ENCODE results near the gene CLASP2.

CLASP2 gene

GRCh38 chr3:33557279-33557678, 160.8 kb downstream of the CLASP2 start:
- no peak for TF ChIP-seq PPARA (CRISPR knock-in tag; IDR thresholded peaks at IDR 0.05; ENCODE audit: borderline replicate concordance)
- TF ChIP-seq ESRRG (CRISPR knock-in tag; IDR thresholded peaks at IDR 0.05): no peak
- TF ChIP-seq BACH2 (CRISPR knock-in tag; IDR thresholded peaks at IDR 0.05; ENCODE audit: borderline replicate concordance): no peak
- TF ChIP-seq POU6F1 (CRISPR knock-in tag; IDR thresholded peaks at IDR 0.05; ENCODE audit: borderline replicate concordance, low read depth): no peak
- no peak for TF ChIP-seq ISL1 (CRISPR knock-in tag; IDR thresholded peaks at IDR 0.05)
- TF ChIP-seq OSR1 (CRISPR knock-in tag; IDR thresholded peaks at IDR 0.05): no peak
- TF ChIP-seq PATZ1 (CRISPR knock-in tag; IDR thresholded peaks at IDR 0.05; ENCODE audit: borderline replicate concordance): no peak
- TF ChIP-seq SNAI2 (CRISPR knock-in tag; IDR thresholded peaks at IDR 0.05): no peak
- TF ChIP-seq ZFP30 (CRISPR knock-in tag; IDR thresholded peaks at IDR 0.05): no peak
- TF ChIP-seq CREB5 (CRISPR knock-in tag; IDR thresholded peaks at IDR 0.05; ENCODE audit: low read depth): no peak
- TF ChIP-seq ZNF565 (CRISPR knock-in tag; conservative IDR thresholded peaks at IDR 0.05; ENCODE audit: low read depth): no peak
- ATAC-seq: no peak

- no peak for ATAC-seq
- TF ChIP-seq ZC3H10 (CRISPR knock-in tag; IDR thresholded peaks at IDR 0.05) (no peak), RARB (CRISPR knock-in tag; IDR thresholded peaks at IDR 0.05) (no peak), ISL1 (CRISPR knock-in tag; IDR thresholded peaks at IDR 0.05) (no peak), ZFP30 (CRISPR knock-in tag; IDR thresholded peaks at IDR 0.05) (no peak), BACH2 (CRISPR knock-in tag; IDR thresholded peaks at IDR 0.05; ENCODE audit: borderline replicate concordance) (no peak), TSHZ2 (CRISPR knock-in tag; IDR thresholded peaks at IDR 0.05) (no peak), ARNTL (CRISPR knock-in tag; IDR thresholded peaks at IDR 0.05; ENCODE audit: borderline replicate concordance, low read depth) (no peak), ESRRG (CRISPR knock-in tag; IDR thresholded peaks at IDR 0.05) (no peak), GLIS3 (CRISPR knock-in tag; IDR thresholded peaks at IDR 0.05) (no peak), ZNF8 (CRISPR knock-in tag; IDR thresholded peaks at IDR 0.05) (no peak), PATZ1 (CRISPR knock-in tag; IDR thresholded peaks at IDR 0.05; ENCODE audit: borderline replicate concordance) (no peak), CSRNP3 (CRISPR knock-in tag; IDR thresholded peaks at IDR 0.05) (no peak), TCF4 (CRISPR knock-in tag; IDR thresholded peaks at IDR 0.05; ENCODE audit: borderline replicate concordance) (no peak), PPARA (CRISPR knock-in tag; IDR thresholded peaks at IDR 0.05; ENCODE audit: borderline replicate concordance) (no peak), OSR1 (CRISPR knock-in tag; IDR thresholded peaks at IDR 0.05) (no peak), ZNF70 (CRISPR knock-in tag; IDR thresholded peaks at IDR 0.05) (no peak), SNAI2 (CRISPR knock-in tag; IDR thresholded peaks at IDR 0.05) (no peak), ZNF565 (CRISPR knock-in tag; conservative IDR thresholded peaks at IDR 0.05; ENCODE audit: low read depth) (no peak), POU6F1 (CRISPR knock-in tag; IDR thresholded peaks at IDR 0.05; ENCODE audit: borderline replicate concordance, low read depth) (no peak), TOX (CRISPR knock-in tag; IDR thresholded peaks at IDR 0.05; ENCODE audit: borderline replicate concordance) (no peak)
Observed at GRCh38 chr3:33547101-33547500, 171.0 kb downstream of the CLASP2 start.

Measured in SK-N-SH treated with all-trans-retinoic acid at 6 μM for 48 hours (cell line).